Measurements from ENCODE around the gene KIRREL1.

GRCh38 chr1:158100498-158100897 is 107.1 kb downstream of the KIRREL1 start:
- no peak for TF ChIP-seq TAF1 (IDR thresholded peaks at IDR 0.05; ENCODE audit: borderline replicate concordance, insufficient read depth, low read length)
- no peak for TF ChIP-seq POLR2AphosphoS5 (IDR thresholded peaks at IDR 0.05; ENCODE audit: low read depth, low read length)
- no peak for TF ChIP-seq REST (IDR thresholded peaks at IDR 0.05; ENCODE audit: insufficient read depth in 1 of 2, low read depth in 2 of 2, low read length in 2 of 2)
- TF ChIP-seq SIN3A (IDR thresholded peaks at IDR 0.05; ENCODE audit: borderline replicate concordance, insufficient read depth, low read length): no peak
